NCI-H2081 (cell line): ENCODE data around the gene CPO.

Experiments used
- DNase-seq, 2 experiments: peaks; one replicate each; lab custom pipeline; 2025; lab: John Stamatoyannopoulos, UW

Gene CPO

GRCh38 chr2:206974551-206974950, 35.2 kb downstream of the CPO start:
- no peak for DNase-seq

- no peak for DNase-seq
These were observed 39.4 kb downstream of the CPO start for GRCh38 chr2:206978746-206979145.

- no peak for DNase-seq
These were observed 40.0 kb downstream of the CPO start for GRCh38 chr2:206979365-206979764.

- no peak for DNase-seq
These were observed 40.6 kb downstream of the CPO start for GRCh38 chr2:206979922-206980321.

GRCh38 chr2:206980413-206980812, 41.1 kb downstream of the CPO start:
- DNase-seq, result no peak

GRCh38 chr2:206981086-206981674, 41.9 kb downstream of the CPO start:
- no peak for DNase-seq

GRCh38 chr2:206981739-206982340, 42.5 kb downstream of the CPO start:
- peak; percentile 81 to 85 for DNase-seq

GRCh38 chr2:206982360-206982955, 43.1 kb downstream of the CPO start:
- DNase-seq, result peak in 1 of 2 experiments; percentile 38

- peak in 1 of 2 experiments; percentile 10 for DNase-seq
These were observed 44.0 kb downstream of the CPO start for GRCh38 chr2:206983161-206983859.

- DNase-seq, result no peak
These were observed 44.9 kb downstream of the CPO start for GRCh38 chr2:206984206-206984605.

GRCh38 chr2:206986943-206987342, 47.6 kb downstream of the CPO start:
- DNase-seq, result no peak

GRCh38 chr2:206987810-206988209, 48.5 kb downstream of the CPO start:
- no peak for DNase-seq

GRCh38 chr2:206988884-206989283, 49.6 kb downstream of the CPO start:
- no peak for DNase-seq

GRCh38 chr2:206989311-206989710, 50.0 kb downstream of the CPO start:
- DNase-seq, result peak; percentile 16 to 42

GRCh38 chr2:206990360-206990759, 51.0 kb downstream of the CPO start:
- DNase-seq, result no peak

GRCh38 chr2:206991070-206991469, 51.8 kb downstream of the CPO start:
- no peak for DNase-seq

- no peak for DNase-seq
These were observed 54.1 kb downstream of the CPO start for GRCh38 chr2:206993396-206993911.

- no peak for DNase-seq
These were observed 54.6 kb downstream of the CPO start for GRCh38 chr2:206993964-206994363.

- DNase-seq, result no peak
These were observed 57.3 kb downstream of the CPO start for GRCh38 chr2:206996556-206997065.

GRCh38 chr2:207008105-207008990, 69.0 kb downstream of the CPO start:
- no peak for DNase-seq

- no peak for DNase-seq
These were observed 73.1 kb downstream of the CPO start for GRCh38 chr2:207012461-207012860.

- DNase-seq, result no peak
These were observed 75.1 kb downstream of the CPO start for GRCh38 chr2:207014424-207014823.
